K562 (cell line): ENCODE results near the gene AGPAT4.

ENCODE experiments used
- LEF1 ChIP-seq: fragments of 450-650 bp; IDR thresholded peaks from 2 replicates; pipeline ENCODE4 v1.6.1; 2016; ENCODE audit warnings: mild to moderate bottlenecking
- MAFK ChIP-seq: IDR thresholded peaks from 2 replicates; pipeline ENCODE4 v1.6.1; 2011; ENCODE audit warnings: low read length, improper control_type of control experiment
- MXI1 ChIP-seq: IDR thresholded peaks from 2 replicates; pipeline ENCODE4 v1.6.1; 2011; ENCODE audit warnings: low read depth, mild to moderate bottlenecking, improper control_type of control experiment, low read length
- POLR2A ChIP-seq: fragments of 450-650 bp; conservative IDR thresholded peaks from 2 replicates; pipeline ENCODE4 v1.6.1; 2016
- POLR2G ChIP-seq: fragments of 200-400 bp; formaldehyde crosslinking; IDR thresholded peaks from 2 replicates; pipeline ENCODE4 v1.6.1; 2017; ENCODE audit warnings: low read depth, mild to moderate bottlenecking, antibody characterized with exemption, low read length, moderate library complexity
- ZNF695 ChIP-seq: fragments of 450-650 bp; formaldehyde crosslinking; IDR thresholded peaks from 2 replicates; pipeline ENCODE4 v1.4.0; 2020; ENCODE audit warnings: mild to moderate bottlenecking, moderate library complexity

DNA sequence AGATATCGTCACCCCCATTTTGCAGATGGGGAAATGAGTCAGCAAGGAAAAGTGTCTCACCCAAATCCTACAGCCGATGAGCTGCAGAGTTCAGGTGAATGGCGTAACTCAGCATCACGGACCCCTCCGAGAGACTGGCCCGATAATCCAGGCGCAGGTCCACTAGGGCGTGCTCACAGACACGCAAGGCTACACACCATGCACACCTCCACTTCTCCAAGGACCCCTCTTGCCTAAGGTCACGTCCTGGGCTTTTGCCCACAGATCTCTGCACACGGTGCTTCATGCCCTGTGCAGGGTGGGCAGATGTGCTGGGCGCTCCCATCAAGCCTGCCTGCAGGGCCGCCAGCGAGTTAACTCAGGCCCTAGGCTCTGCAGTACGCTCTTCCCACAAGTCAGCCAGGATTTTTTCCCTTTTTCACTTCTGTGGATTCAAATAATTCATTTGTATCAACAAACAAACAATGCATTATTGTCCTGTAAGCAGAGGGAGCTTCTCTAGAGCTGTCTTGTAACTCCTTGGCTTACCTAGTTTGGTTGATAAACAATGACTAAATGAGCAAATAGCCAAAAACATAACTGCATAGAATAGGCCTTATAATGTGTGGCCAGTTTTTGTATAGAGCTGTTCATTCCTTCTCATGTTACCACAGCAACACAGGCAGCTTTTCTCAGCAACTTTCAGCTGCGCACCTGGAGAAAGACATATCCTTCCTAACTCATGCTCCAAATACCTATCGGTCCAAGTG lies 139.1 kb downstream of the AGPAT4 start:
- no peak for TF ChIP-seq ZNF695 (CRISPR knock-in tag)
- TF ChIP-seq POLR2A: peak; percentile 28; the same call in 1 of the 2 replicates
- no peak for TF ChIP-seq LEF1
- no peak for TF ChIP-seq MAFK
- TF ChIP-seq MXI1: no peak
- TF ChIP-seq POLR2G: peak; percentile 62
